ENCODE results near the gene RAX.

The RAX gene

DNA sequence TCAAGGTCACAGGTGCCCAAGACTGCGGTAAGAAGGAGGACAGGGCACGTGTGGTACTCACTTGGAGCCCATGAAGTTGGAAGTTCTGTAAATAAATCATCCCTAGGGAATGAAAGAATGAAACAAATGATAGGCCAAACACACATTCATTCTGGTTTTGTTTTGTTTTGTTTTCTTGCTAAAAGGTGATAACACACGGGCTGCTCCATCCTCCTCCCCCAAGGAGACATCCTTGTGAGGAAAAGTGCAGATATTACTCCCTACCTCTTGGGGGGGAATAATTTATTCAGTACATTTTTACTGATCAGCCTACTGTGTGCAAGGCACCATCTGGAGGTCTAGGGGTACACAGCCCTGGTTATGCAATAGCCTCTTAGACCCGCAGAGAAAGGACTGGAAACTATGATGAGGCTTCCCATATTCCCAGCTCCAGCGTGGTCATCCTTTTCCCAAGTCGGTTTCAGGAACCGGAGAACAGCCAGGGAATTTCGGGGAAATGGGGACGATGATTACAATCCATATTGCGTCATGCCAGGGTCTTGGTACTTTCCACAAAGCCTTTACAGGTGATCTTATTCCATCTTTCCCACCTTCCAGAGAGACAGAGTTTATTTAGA is 6.3 kb downstream of the RAX start:
- no peak for DNase-seq (ENCODE audit: low read depth)
- no peak overlapping the region for H3K4me3 ChIP-seq (ENCODE audit: low read depth, low read length)
- TF ChIP-seq MYC (IDR thresholded peaks at IDR 0.05; ENCODE audit: low read depth, low read length), result no peak
- TF ChIP-seq POLR2A (IDR thresholded peaks at IDR 0.05; ENCODE audit: extremely low read depth, insufficient read length), result no peak
- TF ChIP-seq, protein P1, sequence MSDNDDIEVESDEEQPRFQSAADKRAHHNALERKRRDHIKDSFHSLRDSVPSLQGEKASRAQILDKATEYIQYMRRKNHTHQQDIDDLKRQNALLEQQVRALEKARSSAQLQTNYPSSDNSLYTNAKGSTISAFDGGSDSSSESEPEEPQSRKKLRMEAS (IDR thresholded peaks at IDR 0.05; ENCODE audit: low read depth, low read length), result no peak
- TF ChIP-seq, protein P2, sequence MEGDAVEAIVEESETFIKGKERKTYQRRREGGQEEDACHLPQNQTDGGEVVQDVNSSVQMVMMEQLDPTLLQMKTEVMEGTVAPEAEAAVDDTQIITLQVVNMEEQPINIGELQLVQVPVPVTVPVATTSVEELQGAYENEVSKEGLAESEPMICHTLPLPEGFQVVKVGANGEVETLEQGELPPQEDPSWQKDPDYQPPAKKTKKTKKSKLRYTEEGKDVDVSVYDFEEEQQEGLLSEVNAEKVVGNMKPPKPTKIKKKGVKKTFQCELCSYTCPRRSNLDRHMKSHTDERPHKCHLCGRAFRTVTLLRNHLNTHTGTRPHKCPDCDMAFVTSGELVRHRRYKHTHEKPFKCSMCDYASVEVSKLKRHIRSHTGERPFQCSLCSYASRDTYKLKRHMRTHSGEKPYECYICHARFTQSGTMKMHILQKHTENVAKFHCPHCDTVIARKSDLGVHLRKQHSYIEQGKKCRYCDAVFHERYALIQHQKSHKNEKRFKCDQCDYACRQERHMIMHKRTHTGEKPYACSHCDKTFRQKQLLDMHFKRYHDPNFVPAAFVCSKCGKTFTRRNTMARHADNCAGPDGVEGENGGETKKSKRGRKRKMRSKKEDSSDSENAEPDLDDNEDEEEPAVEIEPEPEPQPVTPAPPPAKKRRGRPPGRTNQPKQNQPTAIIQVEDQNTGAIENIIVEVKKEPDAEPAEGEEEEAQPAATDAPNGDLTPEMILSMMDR (IDR thresholded peaks at IDR 0.05; ENCODE audit: low read depth, low read length), result no peak

DNA sequence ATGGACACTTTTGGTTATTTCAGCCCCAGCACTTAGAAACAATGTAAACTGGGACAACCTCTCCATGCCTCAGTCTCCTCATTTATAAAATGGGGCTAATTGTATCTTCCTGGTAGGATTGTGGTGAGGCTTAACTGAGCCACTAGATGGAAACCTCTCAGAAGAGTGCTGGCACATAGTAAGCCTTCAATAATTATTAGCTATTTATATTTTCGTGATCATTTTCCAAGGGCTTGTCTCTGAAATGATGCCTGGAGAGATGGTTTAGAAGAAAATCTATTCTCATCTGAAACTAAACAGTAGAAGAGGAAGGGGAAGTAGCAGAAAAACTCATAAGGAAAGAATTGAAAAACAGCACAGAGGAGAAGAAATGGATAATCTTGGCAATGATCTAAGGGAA is 6.8 kb downstream of the RAX start:
- no peak for TF ChIP-seq MYC (IDR thresholded peaks at IDR 0.05; ENCODE audit: low read depth, low read length)
- no peak for TF ChIP-seq POLR2A (IDR thresholded peaks at IDR 0.05; ENCODE audit: extremely low read depth, insufficient read length)
- TF ChIP-seq, protein P1 (IDR thresholded peaks at IDR 0.05; ENCODE audit: low read depth, low read length), result no peak
- TF ChIP-seq, protein P2 (IDR thresholded peaks at IDR 0.05; ENCODE audit: low read depth, low read length), result no peak
- DNase-seq (ENCODE audit: low read depth), result no peak
- no peak overlapping the region for H3K4me3 ChIP-seq (ENCODE audit: low read depth, low read length)

DNA sequence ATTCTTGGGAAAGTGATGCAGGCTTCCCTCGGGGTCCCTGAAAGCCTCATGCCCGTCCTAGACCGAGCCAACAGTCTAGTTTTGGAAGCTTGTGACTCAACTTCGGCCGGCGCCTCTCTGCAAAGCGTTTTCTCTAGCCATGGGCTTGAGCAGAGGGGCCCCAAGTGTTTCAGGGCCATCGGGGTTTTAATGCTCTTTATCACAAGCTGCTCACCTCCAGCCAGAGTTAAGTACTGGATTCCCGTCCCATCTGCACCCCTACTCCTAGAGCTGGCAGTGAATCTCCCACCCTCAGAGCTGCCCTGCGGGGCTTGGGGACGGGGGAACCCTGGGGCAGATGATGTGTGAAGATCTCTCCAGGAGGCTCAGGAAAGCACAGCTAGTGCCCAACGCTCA is 7.3 kb downstream of the RAX start:
- DNase-seq (ENCODE audit: low read depth), result no peak
- TF ChIP-seq, protein P1 (IDR thresholded peaks at IDR 0.05; ENCODE audit: low read depth, low read length), result no peak
- TF ChIP-seq MYC (IDR thresholded peaks at IDR 0.05; ENCODE audit: low read depth, low read length), result no peak
- no peak overlapping the region for H3K4me3 ChIP-seq (ENCODE audit: low read depth, low read length)

DNA sequence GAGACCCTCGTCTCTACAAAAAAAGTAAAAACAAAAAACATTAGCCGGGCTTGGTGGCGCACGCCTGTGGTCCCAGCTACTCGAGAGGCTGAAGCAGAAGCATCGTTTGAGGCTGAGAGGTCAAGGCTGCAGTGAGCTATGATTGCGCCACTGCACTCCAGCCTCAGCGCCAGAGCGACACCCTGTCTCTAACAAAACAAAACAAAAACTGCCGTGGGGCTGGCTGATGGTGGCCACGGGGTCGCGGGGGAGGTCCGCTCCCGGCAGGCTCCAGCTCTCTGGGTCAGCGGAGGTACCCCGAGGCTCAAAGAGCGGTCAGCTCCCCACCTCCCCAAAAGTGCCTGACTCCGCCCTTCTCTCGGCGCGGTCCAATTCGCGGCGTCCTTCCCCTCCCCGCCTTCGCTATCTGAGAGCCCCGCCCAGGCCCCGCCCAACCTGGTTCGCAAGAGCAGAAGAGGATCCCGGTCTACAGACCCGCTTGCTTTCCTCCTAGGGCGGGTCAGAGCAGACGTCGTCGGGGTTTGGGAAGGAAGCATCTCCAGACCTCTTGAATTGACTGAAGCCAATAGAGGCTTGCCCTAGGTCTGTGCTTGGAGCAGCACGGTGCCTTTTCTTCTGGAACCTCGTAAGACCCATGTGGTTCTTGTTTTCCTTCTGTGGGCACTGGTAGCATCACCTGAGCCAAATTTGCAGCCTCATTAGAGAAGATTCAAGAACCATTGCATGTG is 7.8 kb downstream of the RAX start:
- TF ChIP-seq, protein P1 (IDR thresholded peaks at IDR 0.05; ENCODE audit: low read depth, low read length), result no peak
- H3K4me3 ChIP-seq (ENCODE audit: low read depth, low read length), result no peak overlapping the region
- no peak for DNase-seq (ENCODE audit: low read depth)

DNA sequence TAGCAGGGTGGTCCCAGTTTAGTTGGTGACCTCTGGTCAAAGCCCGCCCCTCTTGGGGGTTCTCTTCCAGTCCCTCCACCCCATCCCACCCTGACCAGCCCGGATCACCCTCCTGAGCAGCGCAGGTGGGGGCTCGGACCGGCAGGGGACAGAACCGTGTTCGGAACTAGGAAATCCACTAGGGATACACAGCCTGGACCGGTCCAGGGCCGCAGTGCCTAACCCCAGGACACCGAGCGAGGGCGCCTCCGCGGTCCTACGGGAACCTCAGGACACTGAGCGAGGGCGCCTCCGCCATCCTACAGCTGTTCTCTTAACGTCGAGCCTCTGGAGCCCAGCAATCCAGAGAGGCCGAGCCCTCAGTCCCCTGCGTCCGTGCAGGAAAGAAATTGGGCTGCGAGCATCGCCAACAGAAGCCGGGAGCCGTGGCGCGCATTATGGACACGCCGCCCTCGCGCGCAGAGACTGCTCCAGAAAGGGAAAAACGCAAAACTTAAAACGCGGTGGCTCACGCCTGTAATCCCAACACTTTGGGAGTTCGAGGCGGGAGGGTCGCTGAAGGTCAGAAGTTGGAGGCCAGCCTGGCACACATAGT is 8.5 kb downstream of the RAX start:
- TF ChIP-seq, protein P2 (IDR thresholded peaks at IDR 0.05; ENCODE audit: low read depth, low read length), result no peak
- no peak for TF ChIP-seq MYC (IDR thresholded peaks at IDR 0.05; ENCODE audit: low read depth, low read length)
- TF ChIP-seq, protein P1 (IDR thresholded peaks at IDR 0.05; ENCODE audit: low read depth, low read length), result no peak
- TF ChIP-seq POLR2A (IDR thresholded peaks at IDR 0.05; ENCODE audit: extremely low read depth, insufficient read length), result no peak
- no peak overlapping the region for H3K4me3 ChIP-seq (ENCODE audit: low read depth, low read length)
- DNase-seq (ENCODE audit: low read depth), result no peak

DNA sequence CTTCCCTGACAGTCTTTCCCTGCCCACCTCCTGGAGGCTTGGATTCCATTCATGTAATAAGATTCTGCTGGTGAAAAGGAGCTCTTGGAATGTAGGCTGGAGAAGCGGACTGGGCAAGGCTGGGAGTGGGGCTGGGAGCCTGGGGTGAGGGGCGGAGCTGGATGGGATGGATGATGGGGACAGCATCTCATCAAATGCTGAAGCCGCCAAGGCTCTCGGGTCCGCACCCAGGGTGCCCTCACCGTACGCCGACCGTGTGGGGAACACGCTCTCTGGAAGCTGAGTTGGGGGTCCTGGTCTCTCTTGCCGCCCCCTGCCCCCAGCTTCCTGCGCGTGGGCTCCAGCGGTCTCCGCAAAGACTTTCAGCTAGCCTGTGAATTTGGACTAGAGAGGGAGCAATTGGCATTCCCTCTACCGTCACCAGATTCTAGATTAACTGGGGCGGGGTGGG is 9.1 kb downstream of the RAX start:
- DNase-seq (ENCODE audit: low read depth), result no peak
- no peak for TF ChIP-seq MYC (IDR thresholded peaks at IDR 0.05; ENCODE audit: low read depth, low read length)
- TF ChIP-seq, protein P1 (IDR thresholded peaks at IDR 0.05; ENCODE audit: low read depth, low read length), result no peak
- no peak for TF ChIP-seq POLR2A (IDR thresholded peaks at IDR 0.05; ENCODE audit: extremely low read depth, insufficient read length)
- TF ChIP-seq, protein P2 (IDR thresholded peaks at IDR 0.05; ENCODE audit: low read depth, low read length), result no peak
- no peak overlapping the region for H3K4me3 ChIP-seq (ENCODE audit: low read depth, low read length)

All from NB4 (cell line).